ENCODE data around the gene SNAP25.

GRCh38 chr20:10297684-10298240, 79.1 kb downstream of the SNAP25 start:
- no peak for TF ChIP-seq CTCF (IDR thresholded peaks at IDR 0.05; ENCODE audit: low read depth, low read length, poor library complexity, severe bottlenecking)
- TF ChIP-seq EZH2phosphoT487 (IDR thresholded peaks at IDR 0.05; ENCODE audit: borderline replicate concordance, low read length) = no peak
